Measurements from ENCODE around the gene MMP23B. TPM values are rescaled to one million over a fixed set of nuclear protein-coding genes. Genes with fewer than 3 reads are reported as not detected.

The MMP23B gene
- total and polyA plus RNA-seq, 2 experiments from 2014 or later: 15.8 to 16.2 TPM

DNA sequence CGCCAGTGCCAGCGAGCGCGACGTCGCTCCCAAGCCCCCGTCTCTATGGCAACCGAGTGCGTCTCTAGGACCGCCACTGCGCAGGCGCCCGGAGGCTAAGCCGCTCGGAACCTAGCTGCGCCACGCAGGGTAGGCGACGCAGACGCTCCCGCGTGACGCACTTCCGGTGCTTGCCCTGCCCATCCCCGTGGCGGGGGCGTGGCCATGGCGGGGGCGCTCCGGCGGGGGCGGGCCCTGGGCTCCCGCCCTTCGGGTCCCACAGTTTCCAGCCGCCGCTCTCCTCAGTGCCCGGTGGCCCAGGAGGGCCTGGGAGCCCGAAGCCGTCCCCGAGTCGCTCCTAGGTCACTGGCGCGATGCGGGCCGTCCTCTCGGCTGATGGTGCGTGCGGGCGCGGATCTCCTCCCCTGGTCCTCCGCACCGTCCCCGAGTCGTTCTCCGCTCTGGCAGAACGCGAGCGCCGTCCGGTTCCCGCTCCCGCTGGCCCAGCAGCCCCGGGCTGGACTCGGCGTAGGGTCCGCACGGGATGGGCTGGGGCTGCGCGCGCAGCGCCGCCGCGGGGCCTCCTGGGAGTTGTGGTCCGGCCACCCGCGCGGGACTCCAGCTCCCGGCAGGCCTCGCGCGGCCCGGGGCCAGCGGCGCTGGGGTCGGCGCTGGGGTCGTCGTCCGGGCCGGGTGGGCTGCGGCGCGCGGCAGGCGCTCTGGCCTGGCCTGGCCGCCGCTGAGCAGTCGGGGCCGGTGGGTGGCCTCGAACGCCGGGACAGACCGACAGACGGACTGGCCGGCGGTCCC lies 16.5 kb upstream of the MMP23B start, which contains the start of gene MIB2:
TSS of gene MIB2 (plus strand) at position 245 of the 789 bp plus-strand sequence. CDS start 7,953 bp downstream, outside the sequence.
- Mint-ChIP-seq H3K27me3 (ENCODE audit: insufficient read depth, low read depth, poor library complexity) (peaks cover 18% of the 10 kb centered on the region), H3K4me1 (peaks cover 16% of the 10 kb centered on the region), H3K9me3 (no peaks in the 10 kb centered on the region), H3K36me3 (ENCODE audit: low read depth) (peaks cover 2% of the 10 kb centered on the region; the same call in 2 of the 3 replicates), H3K27ac (peak within 1 kb of the TSS; percentile 91), H3K4me3 (peak within 1 kb of the TSS; percentile 95)
- H3K9me2 ChIP-seq (ENCODE audit: insufficient read depth): no peaks in the 10 kb centered on the region
- peak within 1 kb of the TSS; percentile 98 for H3K27ac ChIP-seq (ENCODE audit: low read depth)
- H3K36me3 ChIP-seq (ENCODE audit: insufficient read depth): no peaks in the 10 kb centered on the region
- peaks cover 16% of the 10 kb centered on the region; the same call in 1 of the 2 replicates for H3K79me2 ChIP-seq (replicated peaks; ENCODE audit: insufficient read depth)
- ATAC-seq: peak; percentile 82
- H3F3A ChIP-seq (replicated peaks; ENCODE audit: low read depth): peaks cover 7% of the 10 kb centered on the region; the same call in 1 of the 2 replicates
- H2AFZ ChIP-seq: 0 out of 2 replicates have a peak within 1 kb of the TSS, but pooled peaks have one; percentile 77
- peak within 1 kb of the TSS; percentile 90 for H3K4me2 ChIP-seq
- TF ChIP-seq POLR2AphosphoS5 (IDR thresholded peaks at IDR 0.05; ENCODE audit: low read depth): peak; percentile 90
- TF ChIP-seq, protein P1, sequence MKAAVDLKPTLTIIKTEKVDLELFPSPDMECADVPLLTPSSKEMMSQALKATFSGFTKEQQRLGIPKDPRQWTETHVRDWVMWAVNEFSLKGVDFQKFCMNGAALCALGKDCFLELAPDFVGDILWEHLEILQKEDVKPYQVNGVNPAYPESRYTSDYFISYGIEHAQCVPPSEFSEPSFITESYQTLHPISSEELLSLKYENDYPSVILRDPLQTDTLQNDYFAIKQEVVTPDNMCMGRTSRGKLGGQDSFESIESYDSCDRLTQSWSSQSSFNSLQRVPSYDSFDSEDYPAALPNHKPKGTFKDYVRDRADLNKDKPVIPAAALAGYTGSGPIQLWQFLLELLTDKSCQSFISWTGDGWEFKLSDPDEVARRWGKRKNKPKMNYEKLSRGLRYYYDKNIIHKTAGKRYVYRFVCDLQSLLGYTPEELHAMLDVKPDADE (IDR thresholded peaks at IDR 0.05): peak; percentile 67
- TF ChIP-seq CREB1 (CRISPR knock-in tag; IDR thresholded peaks at IDR 0.05; ENCODE audit: low read depth): peak; percentile 98
- TF ChIP-seq, protein P2, sequence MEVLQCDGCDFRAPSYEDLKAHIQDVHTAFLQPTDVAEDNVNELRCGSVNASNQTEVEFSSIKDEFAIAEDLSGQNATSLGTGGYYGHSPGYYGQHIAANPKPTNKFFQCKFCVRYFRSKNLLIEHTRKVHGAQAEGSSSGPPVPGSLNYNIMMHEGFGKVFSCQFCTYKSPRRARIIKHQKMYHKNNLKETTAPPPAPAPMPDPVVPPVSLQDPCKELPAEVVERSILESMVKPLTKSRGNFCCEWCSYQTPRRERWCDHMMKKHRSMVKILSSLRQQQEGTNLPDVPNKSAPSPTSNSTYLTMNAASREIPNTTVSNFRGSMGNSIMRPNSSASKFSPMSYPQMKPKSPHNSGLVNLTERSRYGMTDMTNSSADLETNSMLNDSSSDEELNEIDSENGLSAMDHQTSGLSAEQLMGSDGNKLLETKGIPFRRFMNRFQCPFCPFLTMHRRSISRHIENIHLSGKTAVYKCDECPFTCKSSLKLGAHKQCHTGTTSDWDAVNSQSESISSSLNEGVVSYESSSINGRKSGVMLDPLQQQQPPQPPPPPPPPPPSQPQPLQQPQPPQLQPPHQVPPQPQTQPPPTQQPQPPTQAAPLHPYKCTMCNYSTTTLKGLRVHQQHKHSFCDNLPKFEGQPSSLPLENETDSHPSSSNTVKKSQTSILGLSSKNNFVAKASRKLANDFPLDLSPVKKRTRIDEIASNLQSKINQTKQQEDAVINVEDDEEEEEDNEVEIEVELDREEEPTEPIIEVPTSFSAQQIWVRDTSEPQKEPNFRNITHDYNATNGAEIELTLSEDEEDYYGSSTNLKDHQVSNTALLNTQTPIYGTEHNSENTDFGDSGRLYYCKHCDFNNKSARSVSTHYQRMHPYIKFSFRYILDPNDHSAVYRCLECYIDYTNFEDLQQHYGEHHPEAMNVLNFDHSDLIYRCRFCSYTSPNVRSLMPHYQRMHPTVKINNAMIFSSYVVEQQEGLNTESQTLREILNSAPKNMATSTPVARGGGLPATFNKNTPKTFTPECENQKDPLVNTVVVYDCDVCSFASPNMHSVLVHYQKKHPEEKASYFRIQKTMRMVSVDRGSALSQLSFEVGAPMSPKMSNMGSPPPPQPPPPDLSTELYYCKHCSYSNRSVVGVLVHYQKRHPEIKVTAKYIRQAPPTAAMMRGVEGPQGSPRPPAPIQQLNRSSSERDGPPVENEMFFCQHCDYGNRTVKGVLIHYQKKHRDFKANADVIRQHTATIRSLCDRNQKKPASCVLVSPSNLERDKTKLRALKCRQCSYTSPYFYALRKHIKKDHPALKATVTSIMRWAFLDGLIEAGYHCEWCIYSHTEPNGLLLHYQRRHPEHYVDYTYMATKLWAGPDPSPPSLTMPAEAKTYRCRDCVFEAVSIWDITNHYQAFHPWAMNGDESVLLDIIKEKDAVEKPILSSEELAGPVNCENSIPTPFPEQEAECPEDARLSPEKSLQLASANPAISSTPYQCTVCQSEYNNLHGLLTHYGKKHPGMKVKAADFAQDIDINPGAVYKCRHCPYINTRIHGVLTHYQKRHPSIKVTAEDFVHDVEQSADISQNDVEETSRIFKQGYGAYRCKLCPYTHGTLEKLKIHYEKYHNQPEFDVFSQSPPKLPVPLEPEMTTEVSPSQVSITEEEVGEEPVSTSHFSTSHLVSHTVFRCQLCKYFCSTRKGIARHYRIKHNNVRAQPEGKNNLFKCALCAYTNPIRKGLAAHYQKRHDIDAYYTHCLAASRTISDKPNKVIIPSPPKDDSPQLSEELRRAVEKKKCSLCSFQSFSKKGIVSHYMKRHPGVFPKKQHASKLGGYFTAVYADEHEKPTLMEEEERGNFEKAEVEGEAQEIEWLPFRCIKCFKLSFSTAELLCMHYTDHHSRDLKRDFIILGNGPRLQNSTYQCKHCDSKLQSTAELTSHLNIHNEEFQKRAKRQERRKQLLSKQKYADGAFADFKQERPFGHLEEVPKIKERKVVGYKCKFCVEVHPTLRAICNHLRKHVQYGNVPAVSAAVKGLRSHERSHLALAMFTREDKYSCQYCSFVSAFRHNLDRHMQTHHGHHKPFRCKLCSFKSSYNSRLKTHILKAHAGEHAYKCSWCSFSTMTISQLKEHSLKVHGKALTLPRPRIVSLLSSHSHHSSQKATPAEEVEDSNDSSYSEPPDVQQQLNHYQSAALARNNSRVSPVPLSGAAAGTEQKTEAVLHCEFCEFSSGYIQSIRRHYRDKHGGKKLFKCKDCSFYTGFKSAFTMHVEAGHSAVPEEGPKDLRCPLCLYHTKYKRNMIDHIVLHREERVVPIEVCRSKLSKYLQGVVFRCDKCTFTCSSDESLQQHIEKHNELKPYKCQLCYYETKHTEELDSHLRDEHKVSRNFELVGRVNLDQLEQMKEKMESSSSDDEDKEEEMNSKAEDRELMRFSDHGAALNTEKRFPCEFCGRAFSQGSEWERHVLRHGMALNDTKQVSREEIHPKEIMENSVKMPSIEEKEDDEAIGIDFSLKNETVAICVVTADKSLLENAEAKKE (CRISPR knock-in tag; IDR thresholded peaks at IDR 0.05): no peak
- TF ChIP-seq EZH2phosphoT487 (IDR thresholded peaks at IDR 0.05; ENCODE audit: unreplicated experiment): no peak
- peak; percentile 99 for DNase-seq (ENCODE audit: low spot score)
- H3K27me3 ChIP-seq (ENCODE audit: insufficient read depth): no peaks in the 10 kb centered on the region
- H3K4me1 ChIP-seq (ENCODE audit: insufficient read depth): peaks cover 6% of the 10 kb centered on the region; the same call in 1 of the 2 replicates
- peaks cover 11% of the 10 kb centered on the region for H4K20me1 ChIP-seq (replicated peaks; ENCODE audit: insufficient read depth)
- peak within 1 kb of the TSS; percentile 96 for H3K4me3 ChIP-seq

Measured in GM23338 (cell line).